K562 (cell line): ENCODE measurements around the gene DBNL. TPM values are rescaled to one million over a fixed set of nuclear protein-coding genes. Genes with fewer than 3 reads are reported as not detected.

Source experiments
- ATAC-seq: fragments of 200-7000 bp; cut with Tn5 transposase; 3 replicates; pipeline ENCODE4 v1.9.1; 2020; ENCODE audit warnings: moderate library complexity
- BruUV-seq: library from RNA; stranded (reverse); fragments of 400-500 nt; replicated peaks from 2 replicates; lab custom pipeline; 2021; lab: Mats Ljungman, UMichigan
- CTCF ChIA-PET: fragments of 300-600 bp; formaldehyde crosslinking; extraction: SDS; loops from one replicate; lab custom pipeline; 2021; ENCODE audit warnings: low intra/inter-chr PET ratio; lab: Yijun Ruan, JAX
- POLR2A ChIA-PET: fragments of 300-600, 350-650 bp; sonication (Branson Sonifier 250); formaldehyde crosslinking; extraction: SDS; loops from one replicate; lab custom pipeline; 2021; ENCODE audit warnings: antibody characterized with exemption, inconsistent platforms; lab: Yijun Ruan, JAX
- DNase-seq, 4 experiments: peaks; one replicate each; pipeline versions ENCODE4 v3.0.0 to v3.0.0-alpha.2; 2011 to 2018; ENCODE audit warnings: low spot score in 3 of 4, mixed read lengths in 3 of 4; ENCODE audit errors: extremely low read depth in 1 of 4
- FAIRE-seq: peaks from 2 replicates; lab custom pipeline; 2011; peaks lifted over from hg19 to GRCh38; lab: Jason Lieb, UNC
- H2AFZ ChIP-seq: 2 replicates; pipeline ENCODE4 v1.6.0; 2011; ENCODE audit warnings: low read depth, low read length, control low read depth, inconsistent platforms
- H3K27ac ChIP-seq: fragments of 200-600 bp; 3 replicates; pipeline ENCODE4 v1.8.0; 2011; ENCODE audit warnings: low read depth, mild to moderate bottlenecking, control low read depth, inconsistent platforms, low read length, moderate library complexity, mixed read lengths; ENCODE audit errors: extremely low read depth
- H3K27me3 ChIP-seq, 2 experiments: fragments of 300-600 bp in 1 of 2; 2 replicates in 1 of 2; 3 replicates in 1 of 2; pipeline versions ENCODE4 v1.6.0 to v1.8.0; 2011; ENCODE audit warnings: inconsistent platforms in 2 of 2, low read length in 2 of 2, mild to moderate bottlenecking in 1 of 2, mixed read lengths in 1 of 2, moderate library complexity in 1 of 2; ENCODE audit not compliant: control insufficient read depth in 2 of 2, insufficient read depth in 2 of 2
- H3K36me3 ChIP-seq: fragments of 300-600 bp; 3 replicates; pipeline ENCODE4 v1.8.0; 2011; ENCODE audit warnings: mild to moderate bottlenecking, low read length, inconsistent platforms; ENCODE audit not compliant: control insufficient read depth, insufficient read depth
- H3K4me1 ChIP-seq, 2 experiments: fragments of 200-600 bp in 1 of 2; replicated peaks in 1 of 2; 2 replicates in 1 of 2; 3 replicates in 1 of 2; pipeline versions ENCODE4 v1.5.1 to v1.8.0; 2011; ENCODE audit warnings: inconsistent platforms in 2 of 2, low read length in 2 of 2, mild to moderate bottlenecking in 1 of 2, mixed read lengths in 1 of 2, moderate library complexity in 1 of 2; ENCODE audit not compliant: control insufficient read depth in 2 of 2, insufficient read depth in 2 of 2
- H3K4me2 ChIP-seq: 2 replicates; pipeline ENCODE4 v1.6.1; 2011; ENCODE audit warnings: low read length, control low read depth, inconsistent platforms, mixed read lengths; ENCODE audit not compliant: insufficient read depth
- H3K4me3 ChIP-seq: fragments of 200-600 bp; sonication (generic), shearing (Covaris generic); 2 replicates; pipeline ENCODE4 v1.5.1; 2016; ENCODE audit warnings: control low read depth, inconsistent platforms
- H3K79me2 ChIP-seq: fragments of 200-600 bp; 3 replicates; pipeline ENCODE4 v1.8.0; 2011; ENCODE audit warnings: low read length, inconsistent platforms; ENCODE audit not compliant: control insufficient read depth, insufficient read depth
- H3K9ac ChIP-seq, 2 experiments: 2 replicates each; pipeline versions ENCODE4 v1.6.0 to v1.6.1; 2011; ENCODE audit warnings: low read depth in 2 of 2, low read length in 2 of 2, control low read depth in 1 of 2, inconsistent platforms in 1 of 2, mild to moderate bottlenecking in 1 of 2, mixed read lengths in 1 of 2; ENCODE audit not compliant: insufficient read depth in 1 of 2
- H3K9me1 ChIP-seq: one replicate; pipeline ENCODE4 v1.6.0; 2011; ENCODE audit warnings: inconsistent platforms, mild to moderate bottlenecking, low read length, moderate library complexity; ENCODE audit not compliant: control insufficient read depth, insufficient read depth
- H3K9me3 ChIP-seq: replicated peaks from 2 replicates; pipeline ENCODE4 v1.5.1; 2011; ENCODE audit warnings: low read depth, low read length, inconsistent platforms; ENCODE audit not compliant: control insufficient read depth, insufficient read depth
- H4K20me1 ChIP-seq: replicated peaks from 2 replicates; pipeline ENCODE4 v1.6.1; 2011; ENCODE audit warnings: low read length, inconsistent platforms, mixed read lengths; ENCODE audit not compliant: control insufficient read depth, insufficient read depth
- CC2D1A ChIP-seq: fragments of 450-650 bp; IDR thresholded peaks from 2 replicates; pipeline ENCODE4 v1.6.1; 2017; ENCODE audit warnings: mild to moderate bottlenecking
- CREM ChIP-seq: IDR thresholded peaks from 2 replicates; pipeline ENCODE4 v1.6.1; 2014; ENCODE audit warnings: antibody characterized with exemption, low read depth
- FOSL1 ChIP-seq: fragments of 200-800 bp; sonication (Bioruptor generic); conservative IDR thresholded peaks from 2 replicates; pipeline ENCODE4 v1.6.1; 2016; ENCODE audit warnings: missing genetic modification characterization, missing compliant biosample characterization
- FOXM1 ChIP-seq, 2 experiments: fragments of 450-650 bp in 1 of 2; sonication (generic) in 1 of 2; formaldehyde crosslinking in 1 of 2; IDR thresholded peaks; 2 replicates each; pipeline versions ENCODE4 v1.6.1 to v1.9.0; 2017 to 2022; ENCODE audit warnings: low read depth in 2 of 2, mild to moderate bottlenecking in 2 of 2, missing genetic modification reagents in 1 of 2, moderate library complexity in 1 of 2
- HES1 ChIP-seq: fragments of 450-650 bp; IDR thresholded peaks from 2 replicates; pipeline ENCODE4 v1.6.1; 2016; ENCODE audit warnings: low read depth, mild to moderate bottlenecking, moderate library complexity
- MCM3 ChIP-seq: fragments of 450-650 bp; IDR thresholded peaks from 2 replicates; pipeline ENCODE4 v1.6.1; 2016
- SETDB1 ChIP-seq: IDR thresholded peaks from one replicate; pipeline ENCODE4 v1.6.1; 2012; ENCODE audit warnings: low read length, control low read depth, inconsistent platforms
- SIRT6 ChIP-seq: IDR thresholded peaks from one replicate; pipeline ENCODE4 v1.6.1; 2012; ENCODE audit warnings: low read depth, mild to moderate bottlenecking, control low read depth, inconsistent platforms, low read length, moderate library complexity
- TARDBP ChIP-seq: fragments of 450-650 bp; IDR thresholded peaks from 2 replicates; pipeline ENCODE4 v1.6.1; 2016
- TCF15 ChIP-seq: fragments of 250-450 bp; sonication (Bioruptor Pico); IDR thresholded peaks from 2 replicates; pipeline ENCODE4 v1.8.0; 2022; ENCODE audit warnings: moderate library complexity, mild to moderate bottlenecking, inconsistent platforms
- TEAD2 ChIP-seq: fragments of 450-650 bp; IDR thresholded peaks from 2 replicates; pipeline ENCODE4 v1.6.1; 2016; ENCODE audit warnings: missing genetic modification characterization, control low read depth, missing compliant biosample characterization
- TFAM ChIP-seq: fragments of 250-450 bp; sonication (Bioruptor Pico); conservative IDR thresholded peaks from 2 replicates; pipeline ENCODE4 v1.5.0; 2021; ENCODE audit warnings: mild to moderate bottlenecking, moderate library complexity
- ZNF699 ChIP-seq: fragments of 250-450 bp; sonication (Bioruptor Pico); IDR thresholded peaks from 2 replicates; pipeline ENCODE4 v1.8.0; 2021; ENCODE audit warnings: mild to moderate bottlenecking, moderate library complexity; ENCODE audit not compliant: insufficient replicate concordance
- ZNF778 ChIP-seq: fragments of 450-650 bp; formaldehyde crosslinking; IDR thresholded peaks from 2 replicates; pipeline ENCODE4 v1.4.0; 2020; ENCODE audit warnings: mild to moderate bottlenecking, moderate library complexity
- WGBS: fragments of 100-300 bp; shearing (Covaris generic); methylation state at CpG from one replicate; pipeline ENCODE4 v1.1.6; 2016; ENCODE audit warnings: low coverage, mixed read lengths; ENCODE audit not compliant: insufficient coverage; ENCODE audit errors: missing lambda C conversion rate; 5-methylcytosine and 5-hydroxymethylcytosine counted together
- in situ Hi-C: fragments of 300-500 bp; cut with MboI; formaldehyde crosslinking; loops from 4 replicates; pipeline ENCODE4 v1.15.0; 2018; ENCODE audit warnings: inconsistent platforms, mixed read lengths
- intact Hi-C: fragments of 100-400 bp; cut with micrococcal nuclease; formaldehyde crosslinking; loops from 2 replicates; pipeline ENCODE4 v1.14.2; 2022
- polyA plus RNA-seq, 8 experiments: library from polyadenylated mRNA; depleted of rRNA in 4 of 8; stranded (reverse) in 5 of 8; unstranded in 3 of 8; fragments of >200 nt; fragmentation: Nextera tagmentation in 2 of 8; fragmentation: Illumina TruSeq in 1 of 8; extraction: Ambion mirVana in 2 of 8; extraction: Trizol in 1 of 8; gene quantifications; 2 replicates each; pipeline versions ENCODE4 v1.2.1 to v1.2.3, GENCODE V29; 2011 to 2014; ENCODE audit warnings: inconsistent platforms in 1 of 8, missing spikeins in 1 of 8
- total RNA-seq, 7 experiments: library from RNA; depleted of rRNA in 6 of 7; stranded (reverse); fragments of >200 nt in 6 of 7; fragmentation: Illumina TruSeq in 2 of 7; extraction: Trizol in 2 of 7; gene quantifications; 2 replicates each; pipeline versions ENCODE4 v1.2.1 to v1.2.3, GENCODE V29; 2011 to 2021; ENCODE audit warnings: low replicate concordance in 1 of 7
- TF ChIP-seq, protein P1 (sequence below): fragments of 150-350 bp; conservative IDR thresholded peaks from 2 replicates; pipeline ENCODE4 v1.6.1; 2014; ENCODE audit warnings: low read length
- TF ChIP-seq, protein P2 (sequence below): fragments of 250-450 bp; sonication (Bioruptor Pico); IDR thresholded peaks from 2 replicates; pipeline ENCODE4 v1.5.0; 2020; ENCODE audit warnings: mild to moderate bottlenecking, borderline replicate concordance

DBNL gene
- total and polyA plus RNA-seq, 9 of the 15 experiments (the other 6 are each of a cell fraction or from before 2014, with no cell fraction given) = 1.9 to 65.1 (median 38.9) TPM

DNA sequence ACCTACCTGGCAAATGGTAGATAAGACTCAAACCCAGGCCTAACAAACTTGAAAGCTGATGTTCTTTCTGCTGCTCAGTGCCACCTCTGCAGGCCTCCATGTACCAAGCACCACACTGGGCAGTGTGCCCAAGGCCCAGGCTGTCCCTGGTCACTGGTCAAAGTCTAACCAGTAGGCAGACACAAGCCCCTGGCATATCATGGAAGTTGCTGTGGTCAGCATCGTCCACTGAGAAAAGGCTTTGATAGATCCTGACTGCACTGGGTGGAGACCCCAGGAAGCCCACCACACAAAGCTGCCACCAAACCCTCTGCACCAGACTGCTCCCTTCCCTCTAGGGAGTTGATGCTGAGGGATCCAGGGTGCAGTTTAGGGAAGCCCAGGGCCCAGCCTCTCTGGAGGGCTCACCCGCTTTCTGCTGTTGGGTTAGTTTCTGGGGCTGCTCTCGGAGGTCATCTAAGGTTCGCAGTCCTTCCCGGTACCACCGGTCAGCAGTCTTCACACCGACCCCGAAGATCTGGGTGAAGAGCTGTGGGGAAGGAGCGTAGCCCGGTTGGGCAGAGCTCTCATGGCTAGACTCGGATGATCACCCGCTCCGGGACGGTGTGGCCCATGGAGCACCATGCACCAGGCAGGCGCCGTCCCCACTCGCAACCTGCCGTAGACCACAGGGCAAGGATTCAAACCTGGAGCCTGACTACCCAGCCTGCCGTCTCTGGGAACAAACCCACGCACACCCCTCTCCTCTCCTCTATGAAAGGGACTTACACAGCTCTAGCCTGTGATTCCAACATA, 31.8 kb downstream of the DBNL start:
- Histone ChIP-seq H3K9me1 (peaks cover 4% of the 10 kb centered on the region), H3K9ac (peak overlapping the region in 1 of 2 experiments; percentile 29; a peak in 1 of 4 replicates), H3K36me3 (peaks cover 33% of the 10 kb centered on the region; the same call in 2 of the 3 replicates), H2AFZ (no peak overlapping the region), H3K4me3 (no peak overlapping the region), H3K27me3 (no peaks in the 10 kb centered on the region), H3K4me2 (no peak overlapping the region), H3K79me2 (no peaks in the 10 kb centered on the region), H3K9me3 (no peaks in the 10 kb centered on the region), H3K4me1 (peaks cover 6 to 26% of the 10 kb centered on the region in 2 experiments; a peak in 4 of 5 replicates), H3K27ac (no peak overlapping the region), H4K20me1 (peaks cover 24% of the 10 kb centered on the region)
- ChIA-PET CTCF (no interaction called here), POLR2A (interaction anchor here (0.6 to 0.8 kb wide), 4 partner anchors 9 to 75 kb away, joined by 3 read pairs; no protein-coding TSS in a partner anchor)
- FAIRE-seq (no peak), DNase-seq (no peak), ATAC-seq (no peak)
- intact Hi-C loops = no loop called here
- TF ChIP-seq TFAM (CRISPR knock-in tag) (no peak), HES1 (no peak), CC2D1A (no peak), CREM (no peak), TARDBP (no peak), FOXM1 (IDR thresholded peaks at IDR 0.05; ENCODE audit: low read depth) (no peak), FOXM1 (CRISPR knock-in tag; IDR thresholded peaks at IDR 0.05; ENCODE audit: low read depth) (no peak), TEAD2 (no peak), MCM3 (no peak), ZNF778 (CRISPR knock-in tag) (no peak), SETDB1 (no peak), FOSL1 (tag) (no peak), TCF15 (CRISPR knock-in tag) (no peak), ZNF699 (CRISPR knock-in tag) (no peak), SIRT6 (no peak)
- TF ChIP-seq, protein P1, sequence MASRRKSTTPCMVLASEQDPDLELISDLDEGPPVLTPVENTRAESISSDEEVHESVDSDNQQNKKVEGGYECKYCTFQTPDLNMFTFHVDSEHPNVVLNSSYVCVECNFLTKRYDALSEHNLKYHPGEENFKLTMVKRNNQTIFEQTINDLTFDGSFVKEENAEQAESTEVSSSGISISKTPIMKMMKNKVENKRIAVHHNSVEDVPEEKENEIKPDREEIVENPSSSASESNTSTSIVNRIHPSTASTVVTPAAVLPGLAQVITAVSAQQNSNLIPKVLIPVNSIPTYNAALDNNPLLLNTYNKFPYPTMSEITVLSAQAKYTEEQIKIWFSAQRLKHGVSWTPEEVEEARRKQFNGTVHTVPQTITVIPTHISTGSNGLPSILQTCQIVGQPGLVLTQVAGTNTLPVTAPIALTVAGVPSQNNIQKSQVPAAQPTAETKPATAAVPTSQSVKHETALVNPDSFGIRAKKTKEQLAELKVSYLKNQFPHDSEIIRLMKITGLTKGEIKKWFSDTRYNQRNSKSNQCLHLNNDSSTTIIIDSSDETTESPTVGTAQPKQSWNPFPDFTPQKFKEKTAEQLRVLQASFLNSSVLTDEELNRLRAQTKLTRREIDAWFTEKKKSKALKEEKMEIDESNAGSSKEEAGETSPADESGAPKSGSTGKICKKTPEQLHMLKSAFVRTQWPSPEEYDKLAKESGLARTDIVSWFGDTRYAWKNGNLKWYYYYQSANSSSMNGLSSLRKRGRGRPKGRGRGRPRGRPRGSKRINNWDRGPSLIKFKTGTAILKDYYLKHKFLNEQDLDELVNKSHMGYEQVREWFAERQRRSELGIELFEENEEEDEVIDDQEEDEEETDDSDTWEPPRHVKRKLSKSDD = no peak
- TF ChIP-seq, protein P2, sequence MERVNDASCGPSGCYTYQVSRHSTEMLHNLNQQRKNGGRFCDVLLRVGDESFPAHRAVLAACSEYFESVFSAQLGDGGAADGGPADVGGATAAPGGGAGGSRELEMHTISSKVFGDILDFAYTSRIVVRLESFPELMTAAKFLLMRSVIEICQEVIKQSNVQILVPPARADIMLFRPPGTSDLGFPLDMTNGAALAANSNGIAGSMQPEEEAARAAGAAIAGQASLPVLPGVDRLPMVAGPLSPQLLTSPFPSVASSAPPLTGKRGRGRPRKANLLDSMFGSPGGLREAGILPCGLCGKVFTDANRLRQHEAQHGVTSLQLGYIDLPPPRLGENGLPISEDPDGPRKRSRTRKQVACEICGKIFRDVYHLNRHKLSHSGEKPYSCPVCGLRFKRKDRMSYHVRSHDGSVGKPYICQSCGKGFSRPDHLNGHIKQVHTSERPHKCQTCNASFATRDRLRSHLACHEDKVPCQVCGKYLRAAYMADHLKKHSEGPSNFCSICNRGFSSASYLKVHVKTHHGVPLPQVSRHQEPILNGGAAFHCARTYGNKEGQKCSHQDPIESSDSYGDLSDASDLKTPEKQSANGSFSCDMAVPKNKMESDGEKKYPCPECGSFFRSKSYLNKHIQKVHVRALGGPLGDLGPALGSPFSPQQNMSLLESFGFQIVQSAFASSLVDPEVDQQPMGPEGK (CRISPR knock-in tag) = no peak
- in situ Hi-C loops = no loop called here
- WGBS = 85% methylated on average over 19 of the region's 20 CpGs
- BruUV-seq = no TSS peak
